K562 (cell line): ENCODE measurements around the gene CXXC1. TPM values are rescaled to one million over a fixed set of nuclear protein-coding genes. Genes with fewer than 3 reads are reported as not detected.
A peak's percentile ranks its signal among the peaks of the same experiment; 100 is the strongest.
"Not testable (repeated sequence)": the region's sequence is repeated elsewhere in the genome, so short reads cannot be mapped to it uniquely, and the experiment has no call there.

Source experiments
- ATAC-seq: fragments of 200-7000 bp; cut with Tn5 transposase; 3 replicates; pipeline ENCODE4 v1.9.1; 2020; ENCODE audit warnings: moderate library complexity
- BruUV-seq: library from RNA; stranded (reverse); fragments of 400-500 nt; replicated peaks from 2 replicates; lab custom pipeline; 2021; lab: Mats Ljungman, UMichigan
- CTCF ChIA-PET: fragments of 300-600 bp; formaldehyde crosslinking; extraction: SDS; loops from one replicate; lab custom pipeline; 2021; ENCODE audit warnings: low intra/inter-chr PET ratio; lab: Yijun Ruan, JAX
- POLR2A ChIA-PET: fragments of 300-600, 350-650 bp; sonication (Branson Sonifier 250); formaldehyde crosslinking; extraction: SDS; loops from one replicate; lab custom pipeline; 2021; ENCODE audit warnings: antibody characterized with exemption, inconsistent platforms; lab: Yijun Ruan, JAX
- DNase-seq, 4 experiments: peaks; one replicate each; pipeline versions ENCODE4 v3.0.0 to v3.0.0-alpha.2; 2011 to 2018; ENCODE audit warnings: low spot score in 3 of 4, mixed read lengths in 3 of 4; ENCODE audit errors: extremely low read depth in 1 of 4
- FAIRE-seq: peaks from 2 replicates; lab custom pipeline; 2011; peaks lifted over from hg19 to GRCh38; lab: Jason Lieb, UNC
- H2AFZ ChIP-seq: 2 replicates; pipeline ENCODE4 v1.6.0; 2011; ENCODE audit warnings: low read depth, low read length, control low read depth, inconsistent platforms
- H3K27ac ChIP-seq: fragments of 200-600 bp; 3 replicates; pipeline ENCODE4 v1.8.0; 2011; ENCODE audit warnings: low read depth, mild to moderate bottlenecking, control low read depth, inconsistent platforms, low read length, moderate library complexity, mixed read lengths; ENCODE audit errors: extremely low read depth
- H3K27me3 ChIP-seq, 2 experiments: fragments of 300-600 bp in 1 of 2; 2 replicates in 1 of 2; 3 replicates in 1 of 2; pipeline versions ENCODE4 v1.6.0 to v1.8.0; 2011; ENCODE audit warnings: inconsistent platforms in 2 of 2, low read length in 2 of 2, mild to moderate bottlenecking in 1 of 2, mixed read lengths in 1 of 2, moderate library complexity in 1 of 2; ENCODE audit not compliant: control insufficient read depth in 2 of 2, insufficient read depth in 2 of 2
- H3K36me3 ChIP-seq: fragments of 300-600 bp; 3 replicates; pipeline ENCODE4 v1.8.0; 2011; ENCODE audit warnings: mild to moderate bottlenecking, low read length, inconsistent platforms; ENCODE audit not compliant: control insufficient read depth, insufficient read depth
- H3K4me1 ChIP-seq, 2 experiments: fragments of 200-600 bp in 1 of 2; replicated peaks in 1 of 2; 2 replicates in 1 of 2; 3 replicates in 1 of 2; pipeline versions ENCODE4 v1.5.1 to v1.8.0; 2011; ENCODE audit warnings: inconsistent platforms in 2 of 2, low read length in 2 of 2, mild to moderate bottlenecking in 1 of 2, mixed read lengths in 1 of 2, moderate library complexity in 1 of 2; ENCODE audit not compliant: control insufficient read depth in 2 of 2, insufficient read depth in 2 of 2
- H3K4me2 ChIP-seq: 2 replicates; pipeline ENCODE4 v1.6.1; 2011; ENCODE audit warnings: low read length, control low read depth, inconsistent platforms, mixed read lengths; ENCODE audit not compliant: insufficient read depth
- H3K4me3 ChIP-seq: fragments of 200-600 bp; sonication (generic), shearing (Covaris generic); 2 replicates; pipeline ENCODE4 v1.5.1; 2016; ENCODE audit warnings: control low read depth, inconsistent platforms
- H3K79me2 ChIP-seq: fragments of 200-600 bp; 3 replicates; pipeline ENCODE4 v1.8.0; 2011; ENCODE audit warnings: low read length, inconsistent platforms; ENCODE audit not compliant: control insufficient read depth, insufficient read depth
- H3K9ac ChIP-seq, 2 experiments: 2 replicates each; pipeline versions ENCODE4 v1.6.0 to v1.6.1; 2011; ENCODE audit warnings: low read depth in 2 of 2, low read length in 2 of 2, control low read depth in 1 of 2, inconsistent platforms in 1 of 2, mild to moderate bottlenecking in 1 of 2, mixed read lengths in 1 of 2; ENCODE audit not compliant: insufficient read depth in 1 of 2
- H3K9me1 ChIP-seq: one replicate; pipeline ENCODE4 v1.6.0; 2011; ENCODE audit warnings: inconsistent platforms, mild to moderate bottlenecking, low read length, moderate library complexity; ENCODE audit not compliant: control insufficient read depth, insufficient read depth
- H3K9me3 ChIP-seq: replicated peaks from 2 replicates; pipeline ENCODE4 v1.5.1; 2011; ENCODE audit warnings: low read depth, low read length, inconsistent platforms; ENCODE audit not compliant: control insufficient read depth, insufficient read depth
- H4K20me1 ChIP-seq: replicated peaks from 2 replicates; pipeline ENCODE4 v1.6.1; 2011; ENCODE audit warnings: low read length, inconsistent platforms, mixed read lengths; ENCODE audit not compliant: control insufficient read depth, insufficient read depth
- ZBTB1 ChIP-seq: sonication (generic); formaldehyde crosslinking; IDR thresholded peaks from 2 replicates; pipeline ENCODE4 v1.8.1; 2023; ENCODE audit warnings: missing genetic modification reagents, low read depth, mild to moderate bottlenecking, borderline replicate concordance
- WGBS: fragments of 100-300 bp; shearing (Covaris generic); methylation state at CpG from one replicate; pipeline ENCODE4 v1.1.6; 2016; ENCODE audit warnings: low coverage, mixed read lengths; ENCODE audit not compliant: insufficient coverage; ENCODE audit errors: missing lambda C conversion rate; 5-methylcytosine and 5-hydroxymethylcytosine counted together
- in situ Hi-C: fragments of 300-500 bp; cut with MboI; formaldehyde crosslinking; loops from 4 replicates; pipeline ENCODE4 v1.15.0; 2018; ENCODE audit warnings: inconsistent platforms, mixed read lengths
- intact Hi-C: fragments of 100-400 bp; cut with micrococcal nuclease; formaldehyde crosslinking; loops from 2 replicates; pipeline ENCODE4 v1.14.2; 2022
- polyA plus RNA-seq, 8 experiments: library from polyadenylated mRNA; depleted of rRNA in 4 of 8; stranded (reverse) in 5 of 8; unstranded in 3 of 8; fragments of >200 nt; fragmentation: Nextera tagmentation in 2 of 8; fragmentation: Illumina TruSeq in 1 of 8; extraction: Ambion mirVana in 2 of 8; extraction: Trizol in 1 of 8; gene quantifications; 2 replicates each; pipeline versions ENCODE4 v1.2.1 to v1.2.3, GENCODE V29; 2011 to 2014; ENCODE audit warnings: inconsistent platforms in 1 of 8, missing spikeins in 1 of 8
- total RNA-seq, 7 experiments: library from RNA; depleted of rRNA in 6 of 7; stranded (reverse); fragments of >200 nt in 6 of 7; fragmentation: Illumina TruSeq in 2 of 7; extraction: Trizol in 2 of 7; gene quantifications; 2 replicates each; pipeline versions ENCODE4 v1.2.1 to v1.2.3, GENCODE V29; 2011 to 2021; ENCODE audit warnings: low replicate concordance in 1 of 7
- TF ChIP-seq, protein P1 (sequence below), 2 experiments: fragments of 450-650 bp in 1 of 2; sonication (generic) in 1 of 2; formaldehyde crosslinking in 1 of 2; IDR thresholded peaks; 2 replicates each; pipeline versions ENCODE4 v1.7.1 to v1.9.0; 2016 to 2022; ENCODE audit warnings: inconsistent platforms in 1 of 2, mild to moderate bottlenecking in 1 of 2, missing genetic modification reagents in 1 of 2

CXXC1 gene
- total and polyA plus RNA-seq, 9 of the 15 experiments (the other 6 are each of a cell fraction or from before 2014, with no cell fraction given): 3.4 to 81.0 (median 34.1) TPM

DNA sequence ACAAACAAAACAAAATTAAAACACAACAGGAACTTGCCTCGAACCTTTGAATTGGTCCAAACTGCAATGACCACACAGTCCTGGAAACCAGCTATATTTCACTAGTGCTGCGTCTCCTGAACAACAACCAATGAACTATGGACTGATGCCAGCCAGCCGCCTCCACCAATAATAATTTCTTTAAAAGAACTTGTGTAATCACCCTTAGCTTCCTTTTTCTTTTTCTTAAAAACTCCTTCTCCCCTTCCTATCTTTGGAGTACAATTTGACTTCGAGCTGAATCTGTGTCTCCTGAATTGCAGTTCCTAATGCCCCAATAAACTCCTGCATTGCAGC is 1.6 kb upstream of the CXXC1 start (continued):
- no peak for TF ChIP-seq ZBTB1 (CRISPR knock-in tag)

DNA sequence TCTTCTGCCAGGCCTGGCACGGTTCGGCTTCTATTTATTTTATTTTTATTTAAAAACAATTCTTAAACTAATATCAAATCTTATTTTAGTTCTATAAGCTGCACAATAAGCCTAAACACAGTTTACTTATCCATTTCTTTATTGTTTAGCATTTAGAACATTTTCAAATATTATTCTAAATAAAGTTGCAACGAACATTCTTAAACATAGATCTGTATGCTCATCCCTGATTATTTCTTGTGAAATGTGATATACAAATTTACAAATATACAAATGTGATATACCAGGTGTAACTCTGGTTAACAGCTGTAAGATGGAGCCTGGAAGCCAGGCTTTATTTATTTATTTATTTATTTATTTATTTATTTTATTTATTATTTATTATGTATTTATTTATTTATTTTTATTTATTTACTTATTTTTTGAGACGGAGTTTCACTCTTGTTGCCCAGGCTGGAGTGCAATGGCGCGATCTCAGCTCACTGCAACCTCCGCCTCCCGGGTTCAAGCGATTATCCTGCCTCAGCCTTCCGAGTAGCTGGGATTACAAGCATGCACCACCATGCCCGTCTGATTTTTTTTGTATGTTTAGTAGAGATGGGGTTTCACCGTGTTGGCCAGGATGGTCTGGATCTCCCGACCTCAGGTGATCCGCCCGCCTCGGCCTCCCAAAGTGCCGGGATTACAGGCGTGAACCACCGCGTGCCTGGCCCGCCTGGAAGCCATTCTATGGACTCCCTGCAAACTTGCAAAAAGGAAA is 1.0 kb upstream of the CXXC1 start:
- H3K4me3 ChIP-seq: peak overlapping the region; percentile 84
- H3K9me1 ChIP-seq, H4K20me1 ChIP-seq, H3K27me3 ChIP-seq, ATAC-seq, H3K9me3 ChIP-seq, POLR2A ChIA-PET, in situ Hi-C loops, DNase-seq, BruUV-seq, FAIRE-seq: not testable (repeated sequence)
- H3K79me2 ChIP-seq: peaks cover 17% of the 10 kb centered on the region
- 63% methylated on average over 13 of the region's 21 CpGs for WGBS
- intact Hi-C loops: loop anchor here (5.0 kb wide), 1 partner anchor 139 kb away; no protein-coding TSS in a partner anchor
- CTCF ChIA-PET: interaction anchor here (0.6 kb wide), 1 partner anchor 285 kb away, joined by 3 read pairs; no protein-coding TSS in a partner anchor
- TF ChIP-seq, protein P1, sequence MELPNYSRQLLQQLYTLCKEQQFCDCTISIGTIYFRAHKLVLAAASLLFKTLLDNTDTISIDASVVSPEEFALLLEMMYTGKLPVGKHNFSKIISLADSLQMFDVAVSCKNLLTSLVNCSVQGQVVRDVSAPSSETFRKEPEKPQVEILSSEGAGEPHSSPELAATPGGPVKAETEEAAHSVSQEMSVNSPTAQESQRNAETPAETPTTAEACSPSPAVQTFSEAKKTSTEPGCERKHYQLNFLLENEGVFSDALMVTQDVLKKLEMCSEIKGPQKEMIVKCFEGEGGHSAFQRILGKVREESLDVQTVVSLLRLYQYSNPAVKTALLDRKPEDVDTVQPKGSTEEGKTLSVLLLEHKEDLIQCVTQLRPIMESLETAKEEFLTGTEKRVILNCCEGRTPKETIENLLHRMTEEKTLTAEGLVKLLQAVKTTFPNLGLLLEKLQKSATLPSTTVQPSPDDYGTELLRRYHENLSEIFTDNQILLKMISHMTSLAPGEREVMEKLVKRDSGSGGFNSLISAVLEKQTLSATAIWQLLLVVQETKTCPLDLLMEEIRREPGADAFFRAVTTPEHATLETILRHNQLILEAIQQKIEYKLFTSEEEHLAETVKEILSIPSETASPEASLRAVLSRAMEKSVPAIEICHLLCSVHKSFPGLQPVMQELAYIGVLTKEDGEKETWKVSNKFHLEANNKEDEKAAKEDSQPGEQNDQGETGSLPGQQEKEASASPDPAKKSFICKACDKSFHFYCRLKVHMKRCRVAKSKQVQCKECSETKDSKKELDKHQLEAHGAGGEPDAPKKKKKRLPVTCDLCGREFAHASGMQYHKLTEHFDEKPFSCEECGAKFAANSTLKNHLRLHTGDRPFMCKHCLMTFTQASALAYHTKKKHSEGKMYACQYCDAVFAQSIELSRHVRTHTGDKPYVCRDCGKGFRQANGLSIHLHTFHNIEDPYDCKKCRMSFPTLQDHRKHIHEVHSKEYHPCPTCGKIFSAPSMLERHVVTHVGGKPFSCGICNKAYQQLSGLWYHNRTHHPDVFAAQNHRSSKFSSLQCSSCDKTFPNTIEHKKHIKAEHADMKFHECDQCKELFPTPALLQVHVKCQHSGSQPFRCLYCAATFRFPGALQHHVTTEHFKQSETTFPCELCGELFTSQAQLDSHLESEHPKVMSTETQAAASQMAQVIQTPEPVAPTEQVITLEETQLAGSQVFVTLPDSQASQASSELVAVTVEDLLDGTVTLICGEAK (IDR thresholded peaks at IDR 0.05): peak; percentile 87
- TF ChIP-seq, protein P1 (CRISPR knock-in tag; IDR thresholded peaks at IDR 0.05): not testable (repeated sequence)
- H3K27ac ChIP-seq: peak overlapping the region; percentile 89
- peak overlapping the region; percentile 95 for H3K4me2 ChIP-seq
- H3K4me1 ChIP-seq: peaks cover 3 to 20% of the 10 kb centered on the region in 2 experiments; a peak in 3 of 5 replicates
- H3K9ac ChIP-seq: peak overlapping the region; percentile 83 to 90; a peak in 3 of 4 replicates
- peaks cover 29% of the 10 kb centered on the region; the same call in 2 of the 3 replicates for H3K36me3 ChIP-seq
- peak overlapping the region; percentile 99 for H2AFZ ChIP-seq
